Panc1 (cell line): Measurements from ENCODE around the gene EEF2. TPM values are rescaled to one million over a fixed set of nuclear protein-coding genes. Genes with fewer than 3 reads are reported as not detected.

Experiments
- ATAC-seq: fragments of 200-7000 bp; cut with Tn5 transposase; 2 replicates; pipeline ENCODE4 v1.9.1; 2020; ENCODE audit warnings: mild to moderate bottlenecking, moderate library complexity
- BruUV-seq: library from RNA; stranded (reverse); fragments of 400-500 nt; replicated peaks from 2 replicates; lab custom pipeline; 2021; lab: Mats Ljungman, UMichigan
- CTCF ChIA-PET: fragments of 300-600 bp; sonication (Branson Sonifier 250); formaldehyde crosslinking; loops from one replicate; lab custom pipeline; 2022; ENCODE audit warnings: antibody characterized with exemption; lab: Charles Lee
- POLR2A ChIA-PET: fragments of 300-600 bp; sonication (Branson Sonifier 250); formaldehyde crosslinking; loops from one replicate; lab custom pipeline; 2022; ENCODE audit warnings: antibody characterized with exemption; lab: Charles Lee
- DNase-seq: peaks from one replicate; pipeline ENCODE4 v3.0.0-alpha.2; 2010; ENCODE audit warnings: low read depth, low spot score
- H3K27ac ChIP-seq: 2 replicates; pipeline ENCODE4 v1.5.1; 2011; ENCODE audit warnings: mild to moderate bottlenecking, low read length, inconsistent platforms
- H3K27me3 ChIP-seq: fragments of 200-500 bp; sonication (Bioruptor generic); 2 replicates; pipeline ENCODE4 v1.6.0; 2014; ENCODE audit warnings: low read length, inconsistent platforms; ENCODE audit not compliant: control insufficient read depth, insufficient read depth
- H3K36me3 ChIP-seq: fragments of 200-500 bp; sonication (Bioruptor generic); 2 replicates; pipeline ENCODE4 v1.5.1; 2014; ENCODE audit warnings: inconsistent platforms, mild to moderate bottlenecking, low read length, moderate library complexity; ENCODE audit not compliant: control insufficient read depth, insufficient read depth
- H3K4me1 ChIP-seq: 2 replicates; pipeline ENCODE4 v1.5.1; 2011; ENCODE audit warnings: inconsistent platforms, mild to moderate bottlenecking, low read length, moderate library complexity; ENCODE audit not compliant: control insufficient read depth, insufficient read depth
- H3K4me3 ChIP-seq, 2 experiments: 2 replicates each; pipeline ENCODE4 v1.5.1; 2011 to 2012; ENCODE audit warnings: low read depth in 2 of 2, low read length in 2 of 2, mild to moderate bottlenecking in 2 of 2, inconsistent platforms in 1 of 2, moderate library complexity in 1 of 2
- H3K9me3 ChIP-seq: fragments of 200-500 bp; sonication (Bioruptor generic); 2 replicates; pipeline ENCODE4 v1.5.1; 2014; ENCODE audit warnings: low read depth, mild to moderate bottlenecking, inconsistent platforms, low read length, moderate library complexity; ENCODE audit not compliant: control insufficient read depth, insufficient read depth
- CTCF ChIP-seq: fragments of 450-650 bp; IDR thresholded peaks from 2 replicates; pipeline ENCODE4 v1.5.1; 2017; ENCODE audit warnings: mild to moderate bottlenecking
- POLR2AphosphoS5 ChIP-seq: IDR thresholded peaks from 2 replicates; pipeline ENCODE4 v1.6.1; 2012; ENCODE audit warnings: mild to moderate bottlenecking, low read depth, low read length, moderate library complexity
- REST ChIP-seq, 2 experiments: IDR thresholded peaks; 2 replicates each; pipeline ENCODE4 v1.6.1; 2011 to 2012; ENCODE audit warnings: low read depth in 2 of 2, control low read depth in 1 of 2, low read length in 1 of 2, mild to moderate bottlenecking in 1 of 2, moderate library complexity in 1 of 2; ENCODE audit not compliant: insufficient read depth in 1 of 2
- SIN3A ChIP-seq: IDR thresholded peaks from 2 replicates; pipeline ENCODE4 v1.6.1; 2012; ENCODE audit warnings: low read depth, mild to moderate bottlenecking, low read length, moderate library complexity, borderline replicate concordance; ENCODE audit not compliant: insufficient read depth
- TCF7L2 ChIP-seq: IDR thresholded peaks from 2 replicates; pipeline ENCODE4 v1.6.1; 2011; ENCODE audit warnings: mild to moderate bottlenecking, low read depth, low read length, inconsistent platforms
- in situ Hi-C: cut with HindIII; loops from 2 replicates; pipeline ENCODE4 v1.10.0; 2016; ENCODE audit warnings: low sequenced_read_pairs, low pct_unique_long_range_greater_than_20kb
- intact Hi-C: fragments of 100-400 bp; cut with micrococcal nuclease; formaldehyde crosslinking; loops from one replicate; pipeline ENCODE4 v1.10.0; 2022; ENCODE audit not compliant: unreplicated experiment
- total RNA-seq: library from RNA; stranded (reverse); gene quantifications from one replicate; pipeline ENCODE4 v1.2.1, GENCODE V29; 2021; ENCODE audit not compliant: unreplicated experiment

EEF2 gene
- total RNA-seq, 1 experiment from 2014 or later = 1,391 TPM

- Histone ChIP-seq H3K4me3 (no peak overlapping the region), H3K9me3 (no peaks in the 10 kb centered on the region), H3K4me1 (no peaks in the 10 kb centered on the region), H3K27ac (no peak overlapping the region), H3K27me3 (no peaks in the 10 kb centered on the region), H3K36me3 (no peaks in the 10 kb centered on the region)
- in situ Hi-C loops = no loop called here
- DNase-seq (no peak), ATAC-seq (peak; percentile 56)
- BruUV-seq = no TSS peak
- intact Hi-C loops = no loop called here
- TF ChIP-seq TCF7L2 (no peak), POLR2AphosphoS5 (no peak), CTCF (no peak), REST (IDR thresholded peaks at IDR 0.05; ENCODE audit: insufficient read depth in 1 of 2, low read depth in 2 of 2, low read length in 1 of 2) (no peak), SIN3A (no peak)
- ChIA-PET CTCF (no interaction called here), POLR2A (no interaction called here)
These were observed 48.5 kb downstream of the EEF2 start for GRCh38 chr19:3936506-3937442.

GRCh38 chr19:3932931-3933810, 52.1 kb downstream of the EEF2 start, which contains the start of gene NMRK2:
Gene NMRK2 (plus strand): TSS chr19:3933069. CDS start chr19:3933672, 603 bp downstream.
- POLR2A ChIA-PET = no interaction called here
- DNase-seq = no peak
- Histone ChIP-seq H3K27ac (no peak within 1 kb of the TSS), H3K9me3 (no peaks in the 10 kb centered on the region), H3K4me1 (no peaks in the 10 kb centered on the region), H3K27me3 (no peaks in the 10 kb centered on the region), H3K36me3 (no peaks in the 10 kb centered on the region), H3K4me3 (no peak within 1 kb of the TSS)
- intact Hi-C loops (no loop called here), in situ Hi-C loops (no loop called here)
- no peak for TF ChIP-seq CTCF
- TF ChIP-seq POLR2AphosphoS5 = no peak
- TF ChIP-seq TCF7L2 = no peak
- TF ChIP-seq REST (IDR thresholded peaks at IDR 0.05; ENCODE audit: insufficient read depth in 1 of 2, low read depth in 2 of 2, low read length in 1 of 2) = no peak
- BruUV-seq = no TSS peak
- CTCF ChIA-PET = no interaction called here
- no peak for ATAC-seq
